Psoas muscle (tissue), 8 donors: ENCODE results near the gene CDH24. TPM values are rescaled to one million over a fixed set of nuclear protein-coding genes. Genes with fewer than 3 reads are reported as not detected.
A peak's percentile ranks its signal among the peaks of the same experiment; 100 is the strongest.

Experiments used
- ATAC-seq, 4 donors: fragments of 200-7000 bp; cut with Tn5 transposase; one replicate each; pipeline ENCODE4 v1.9.1; 2020; ENCODE audit warnings: moderate library complexity in 3 of 4, mild to moderate bottlenecking in 2 of 4
- DNase-seq, 2 donors: peaks; one replicate each; pipeline ENCODE4 v3.0.0-alpha.2; 2020
- H3K27ac ChIP-seq: fragments of 200-600 bp; one replicate; pipeline ENCODE4 v1.8.0; 2022
- H3K27me3 ChIP-seq, 3 donors: fragments of 200-600 bp in 1 of 3; one replicate each; pipeline versions ENCODE4 v1.6.1 to v1.8.0; 2013 to 2022; ENCODE audit warnings: low read length in 2 of 3, mild to moderate bottlenecking in 2 of 3, moderate library complexity in 1 of 3; ENCODE audit not compliant: insufficient read depth in 3 of 3
- H3K36me3 ChIP-seq, 2 donors: fragments of 200-600 bp in 1 of 2; one replicate each; pipeline versions ENCODE4 v1.6.1 to v1.8.0; 2013 to 2022; ENCODE audit warnings: low read depth in 1 of 2, mild to moderate bottlenecking in 1 of 2, moderate library complexity in 1 of 2; ENCODE audit not compliant: insufficient read depth in 1 of 2
- H3K4me1 ChIP-seq: fragments of 200-600 bp; one replicate; pipeline ENCODE4 v1.8.0; 2022
- H3K4me3 ChIP-seq: fragments of 200-600 bp; one replicate; pipeline ENCODE4 v1.8.0; 2022; ENCODE audit warnings: mild to moderate bottlenecking
- H3K9me3 ChIP-seq: fragments of 200-600 bp; one replicate; pipeline ENCODE4 v1.8.0; 2022
- CTCF ChIP-seq: fragments of 200-600 bp; IDR thresholded peaks from one replicate; pipeline ENCODE4 v1.8.0; 2022; ENCODE audit warnings: antibody characterized with exemption
- WGBS, 3 donors: extraction: QIAGEN DNeasy Blood & Tissue Kit; methylation state at CpG; one replicate each; pipeline versions ENCODE4 v1.1.6 to v1.1.7; 2013; 5-methylcytosine and 5-hydroxymethylcytosine counted together
- intact Hi-C, 2 donors: fragments of 100-400 bp; cut with DNase I; formaldehyde crosslinking; loops; one replicate each; pipeline versions ENCODE4 v1.11.0 to v1.14.2; 2022
- polyA plus RNA-seq, 3 donors: library from polyadenylated mRNA; stranded (reverse); fragments of 200-250 nt; gene quantifications; one replicate each; pipeline ENCODE4 v1.2.3, GENCODE V29; 2013
- total RNA-seq, 4 donors: library from RNA; stranded (reverse); fragmentation: NEBNext Ultra II Directional in 2 of 4; extraction: Animal tissue kit (Norgen Biotek cat#: 25700) in 2 of 4; gene quantifications; one replicate each; pipeline versions ENCODE4 v1.2.1 to v1.2.4, GENCODE V29; 2021 to 2023
- donor health status: healthy with polysubstance abuse.
- donor health status: DM: no; HTN: no; CAD: no; lungs with moderate emphysema.
- donor health status: Bipolar disorder and iron deficiency.
- donor health status: healthy.
- donor health status: DM: yes; HTN: yes; CAD: no.
- donor health status: DM: no; HTN: no; CAD: no.
- donor health status: DM: no; HTN: no; CAD: no.
- donor health status: DM: yes; HTN: yes; CAD: no.

The CDH24 gene
- total and polyA plus RNA-seq, 7 donors: 0.30 to 0.77 (median 0.32) TPM

- no peaks in the 10 kb centered on the region for H3K27me3 ChIP-seq
- ATAC-seq (no peak), DNase-seq (no peak)
- no peaks in the 10 kb centered on the region for H3K9me3 ChIP-seq
- H3K27ac ChIP-seq: no peak overlapping the region
- TF ChIP-seq CTCF: no peak
- no peaks in the 10 kb centered on the region for H3K36me3 ChIP-seq
- H3K4me3 ChIP-seq: no peak overlapping the region
- 56 to 78% (median 72%) methylated on average over 6 of the region's 6 CpGs for WGBS, 3 donors
- peaks cover 9% of the 10 kb centered on the region for H3K4me1 ChIP-seq
- intact Hi-C loops: no loop called here
Measured at GRCh38 chr14:23013054-23013748, 44.1 kb downstream of the CDH24 start.

- H3K4me3 ChIP-seq: peak within 1 kb of the TSS; percentile 66
- ATAC-seq: peak; percentile 48 to 62 (median 56)
- 2 to 3% (median 3%) methylated on average over 28 to 40 of the region's 40 CpGs for WGBS, 3 donors
- no peaks in the 10 kb centered on the region for H3K27me3 ChIP-seq
- H3K27ac ChIP-seq: peak within 1 kb of the TSS; percentile 77
- peaks cover 19% of the 10 kb centered on the region for H3K4me1 ChIP-seq
- H3K9me3 ChIP-seq: no peaks in the 10 kb centered on the region
- no peaks in the 10 kb centered on the region for H3K36me3 ChIP-seq
- intact Hi-C loops: loop anchor here in 1 of 2 donors (2.0 kb wide), 1 partner anchor 25 kb away; the partner anchor contains the start of gene PSMB5
- peak; percentile 86 to 92 for DNase-seq
- no peak for TF ChIP-seq CTCF
Measured at GRCh38 chr14:23009939-23010726, 47.2 kb downstream of the CDH24 start, which contains the start of gene C14orf93. C14orf93 (minus strand) TSS chr14:23010143; CDS start chr14:22999023, 11,120 bp downstream.

- WGBS, 3 donors: 19 to 22% (median 20%) methylated on average over 8 of the region's 8 CpGs
- ATAC-seq: no peak
- no peak for TF ChIP-seq CTCF
- no peaks in the 10 kb centered on the region for H3K27me3 ChIP-seq
- H3K9me3 ChIP-seq: no peaks in the 10 kb centered on the region
- no peak for DNase-seq
- no peaks in the 10 kb centered on the region for H3K36me3 ChIP-seq
- H3K4me3 ChIP-seq: peak overlapping the region; percentile 66
- H3K4me1 ChIP-seq: peaks cover 19% of the 10 kb centered on the region
- intact Hi-C loops: loop anchor here in 1 of 2 donors (2.0 kb wide), 1 partner anchor 25 kb away; the partner anchor contains the start of gene PSMB5
- H3K27ac ChIP-seq: peak overlapping the region; percentile 77
Measured at GRCh38 chr14:23009483-23009938, 47.8 kb downstream of the CDH24 start.

- Histone ChIP-seq H3K36me3 (no peaks in the 10 kb centered on the region), H3K27ac (peak overlapping the region; percentile 77), H3K4me1 (peaks cover 19% of the 10 kb centered on the region), H3K4me3 (peak overlapping the region; percentile 66), H3K9me3 (no peaks in the 10 kb centered on the region), H3K27me3 (no peaks in the 10 kb centered on the region)
- WGBS, 3 donors: 30 to 38% (median 34%) methylated on average over 3 of the region's 3 CpGs
- TF ChIP-seq CTCF: no peak
- intact Hi-C loops: loop anchor here in 1 of 2 donors (2.0 kb wide), 1 partner anchor 26 kb away; the partner anchor contains the start of gene PSMB5
- no peak for DNase-seq
- no peak for ATAC-seq
Measured at GRCh38 chr14:23008831-23009230, 48.5 kb downstream of the CDH24 start.
